IPS-15b (cell line): ENCODE results near the gene NFIA.
"Not testable (repeated sequence)": the region's sequence is repeated elsewhere in the genome, so short reads cannot be mapped to it uniquely, and the experiment has no call there.

ENCODE experiments used
- H3K27me3 ChIP-seq: one replicate; pipeline ENCODE4 v1.6.1; 2013; ENCODE audit warnings: low read length; ENCODE audit not compliant: control insufficient read depth, insufficient read depth
- H3K36me3 ChIP-seq: one replicate; pipeline ENCODE4 v1.6.1; 2013; ENCODE audit warnings: low read length; ENCODE audit not compliant: control insufficient read depth, insufficient read depth
- H3K4me1 ChIP-seq: one replicate; pipeline ENCODE4 v1.6.1; 2013; ENCODE audit warnings: mild to moderate bottlenecking, low read length; ENCODE audit not compliant: control insufficient read depth, insufficient read depth
- H3K4me3 ChIP-seq: one replicate; pipeline ENCODE4 v1.5.1; 2013; ENCODE audit warnings: low read depth, low read length
- H3K9ac ChIP-seq: one replicate; pipeline ENCODE4 v1.6.1; 2013; ENCODE audit warnings: low read depth, mild to moderate bottlenecking, low read length
- H3K9me3 ChIP-seq: one replicate; pipeline ENCODE4 v1.6.1; 2013; ENCODE audit warnings: mild to moderate bottlenecking, low read length; ENCODE audit not compliant: control insufficient read depth, insufficient read depth

NFIA gene

DNA sequence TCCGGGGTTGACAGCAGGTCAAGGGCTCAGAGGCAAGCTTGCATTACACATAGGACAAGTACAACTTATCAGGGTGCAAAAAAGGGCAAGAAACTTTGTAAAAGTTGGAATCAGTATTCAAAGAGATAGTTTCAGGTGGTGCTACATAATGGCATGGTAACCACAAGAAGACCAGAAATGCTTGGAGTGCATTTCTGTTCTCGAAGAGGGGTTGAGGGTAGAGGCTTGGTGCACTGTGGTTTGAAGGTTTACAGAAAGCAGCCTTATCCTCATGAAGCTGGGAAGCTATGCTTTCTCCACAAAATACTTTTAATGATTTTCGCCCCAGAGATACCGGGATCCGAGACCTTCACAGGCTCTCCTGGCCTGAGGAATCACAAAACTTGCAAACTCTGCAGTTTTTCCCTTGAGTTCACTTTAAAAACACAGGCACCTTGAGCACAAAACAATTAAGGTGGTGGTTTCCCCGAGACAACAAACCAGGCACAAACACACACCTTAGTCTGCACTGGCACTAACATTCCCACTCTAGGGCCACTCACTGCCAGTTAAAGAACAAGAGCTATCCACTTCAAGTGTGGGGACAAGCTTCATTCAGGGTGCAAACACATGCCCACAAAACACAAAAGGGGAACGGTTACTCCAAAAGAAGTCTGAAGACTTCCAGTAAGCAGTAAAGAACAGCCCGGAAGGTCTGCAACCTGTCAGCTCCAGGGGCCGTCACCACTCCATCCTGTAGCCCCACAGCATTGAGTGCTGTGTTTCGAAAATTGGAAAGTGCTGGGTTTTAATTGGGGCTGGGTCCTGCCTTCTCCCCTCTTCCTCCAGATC lies 29.8 kb upstream of the NFIA start:
- Histone ChIP-seq H3K27me3 (peaks cover 66% of the 10 kb centered on the region), H3K9ac (no peak overlapping the region), H3K4me3 (peak overlapping the region; percentile 3), H3K9me3 (no peaks in the 10 kb centered on the region), H3K36me3 (no peaks in the 10 kb centered on the region), H3K4me1 (peaks cover 7% of the 10 kb centered on the region)

DNA sequence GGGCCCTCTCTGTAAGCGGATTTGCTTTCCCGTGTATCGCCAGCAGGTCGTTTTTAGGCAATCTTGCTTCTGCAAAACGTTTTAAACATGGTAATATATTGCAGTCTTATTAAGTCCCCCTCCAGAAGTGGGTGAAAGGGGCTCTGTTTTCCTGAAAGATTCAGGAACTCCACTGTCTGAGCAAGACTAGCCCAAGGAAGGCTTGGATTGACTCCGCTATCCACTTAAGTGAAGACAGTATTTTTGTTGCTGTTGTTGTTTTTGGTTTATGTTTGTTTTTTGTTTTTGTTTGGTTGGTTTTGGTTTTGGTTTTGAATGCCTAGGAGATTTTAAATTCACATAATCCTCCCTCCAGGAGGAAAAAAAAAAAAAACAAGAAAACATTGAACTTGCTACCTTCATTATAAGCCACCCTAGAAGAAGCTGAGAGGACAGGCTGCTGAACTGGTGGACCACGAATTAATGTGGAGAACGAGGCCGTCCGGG lies 29.1 kb upstream of the NFIA start:
- H3K4me3 ChIP-seq = peak overlapping the region; percentile 40
- H3K27me3 ChIP-seq = peaks cover 68% of the 10 kb centered on the region
- no peak overlapping the region for H3K9ac ChIP-seq
- H3K36me3 ChIP-seq = no peaks in the 10 kb centered on the region
- peaks cover 7% of the 10 kb centered on the region for H3K4me1 ChIP-seq
- H3K9me3 ChIP-seq = no peaks in the 10 kb centered on the region

DNA sequence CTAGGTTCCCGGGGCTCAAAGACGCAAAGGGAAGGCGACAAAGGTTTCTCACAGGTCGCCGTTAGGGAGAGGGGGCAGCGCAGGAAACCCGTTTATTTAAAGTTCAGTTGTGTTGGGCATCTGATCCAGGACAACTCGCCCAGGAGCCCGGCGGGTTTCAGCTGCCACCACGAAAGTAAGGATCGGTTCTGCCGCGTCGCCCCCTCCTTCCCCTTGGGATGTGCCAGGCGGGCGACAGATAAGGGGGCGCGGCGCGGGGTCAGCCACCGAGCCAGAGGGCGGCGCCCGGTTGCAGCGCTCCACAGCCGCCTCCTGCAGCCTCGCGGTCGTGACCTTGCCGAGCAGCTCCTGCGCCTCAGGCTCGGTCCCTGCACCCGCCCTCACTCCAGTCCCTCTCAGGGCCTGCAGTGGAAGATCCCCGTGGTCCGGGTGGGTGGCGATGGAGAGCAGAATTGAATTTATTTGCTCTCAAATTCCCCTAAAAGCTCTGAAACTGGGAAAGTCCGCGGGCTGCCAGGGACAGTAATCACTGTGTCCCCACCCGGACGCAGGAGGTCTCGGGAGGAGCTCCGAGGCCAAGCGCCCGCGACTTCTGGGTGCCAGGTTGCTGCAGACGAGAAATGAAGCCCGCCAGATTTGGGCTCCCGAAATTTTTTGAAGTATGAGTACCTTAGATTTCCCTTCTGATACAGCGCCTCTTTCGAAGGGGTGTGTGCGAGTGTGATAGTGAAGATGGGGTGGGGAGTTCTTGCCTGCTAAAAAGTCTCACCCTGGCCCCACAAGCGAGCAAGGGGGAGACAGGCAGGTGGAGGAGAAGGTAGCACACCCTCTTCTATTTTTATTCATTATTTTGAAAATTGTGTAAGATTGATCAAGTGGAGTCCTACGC lies 28.4 kb upstream of the NFIA start:
- Histone ChIP-seq H3K36me3 (no peaks in the 10 kb centered on the region), H3K4me1 (peaks cover 7% of the 10 kb centered on the region), H3K9ac (no peak overlapping the region), H3K4me3 (peak overlapping the region; percentile 40), H3K27me3 (peaks cover 68% of the 10 kb centered on the region), H3K9me3 (no peaks in the 10 kb centered on the region)

- H3K36me3 ChIP-seq = no peaks in the 10 kb centered on the region
- no peak overlapping the region for H3K9ac ChIP-seq
- H3K9me3 ChIP-seq = no peaks in the 10 kb centered on the region
- peaks cover 68% of the 10 kb centered on the region for H3K27me3 ChIP-seq
- peaks cover 6% of the 10 kb centered on the region for H3K4me1 ChIP-seq
- H3K4me3 ChIP-seq = peak overlapping the region; percentile 40
Measured at GRCh38 chr1:61054601-61054993, 27.8 kb upstream of the NFIA start.

DNA sequence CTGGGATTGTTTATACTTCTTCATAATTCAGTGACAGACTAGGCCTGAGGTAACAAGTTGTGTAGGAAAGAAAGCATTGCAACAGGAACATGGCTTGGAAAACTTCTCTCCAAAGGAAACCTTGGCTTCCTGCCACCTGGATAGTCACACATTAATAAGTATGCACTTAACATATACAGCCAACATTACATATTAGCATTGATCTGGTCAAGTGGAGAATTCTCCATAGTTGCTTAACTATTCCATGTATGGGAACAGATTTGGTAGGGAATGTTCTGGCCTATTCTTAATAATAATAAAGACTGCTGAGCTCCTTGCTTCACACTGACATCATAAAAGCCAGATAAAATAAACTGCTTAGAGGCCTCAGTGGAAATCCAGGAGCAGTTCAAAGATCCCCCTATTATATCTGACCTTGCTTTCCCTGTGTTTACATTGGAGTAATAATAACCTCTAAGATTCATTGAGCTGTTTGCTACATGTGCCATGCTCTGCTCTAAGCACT lies 27.2 kb upstream of the NFIA start:
- H3K4me3 ChIP-seq = no peak overlapping the region
- no peaks in the 10 kb centered on the region for H3K36me3 ChIP-seq
- peaks cover 68% of the 10 kb centered on the region for H3K27me3 ChIP-seq
- no peaks in the 10 kb centered on the region for H3K9me3 ChIP-seq
- H3K4me1 ChIP-seq = peaks cover 4% of the 10 kb centered on the region
- no peak overlapping the region for H3K9ac ChIP-seq

DNA sequence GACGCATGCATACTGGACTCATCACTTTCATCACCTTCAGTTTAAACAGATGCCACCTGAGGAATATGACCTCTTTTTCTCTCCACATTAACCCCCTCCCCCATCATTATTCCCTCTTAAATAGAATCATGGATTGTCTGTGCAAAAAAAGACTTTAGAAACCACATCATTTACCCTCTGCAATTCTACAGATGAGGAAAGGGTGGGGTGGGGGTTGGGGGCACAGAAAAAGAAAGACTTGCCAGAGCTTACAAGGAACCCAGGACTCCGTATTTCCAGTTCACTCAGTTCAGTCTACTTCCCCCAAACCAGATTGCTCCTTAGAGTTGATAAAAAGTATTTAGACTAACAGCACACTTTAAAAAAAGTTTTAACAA lies 26.2 kb upstream of the NFIA start:
- Histone ChIP-seq H3K27me3 (peaks cover 65% of the 10 kb centered on the region), H3K36me3 (no peaks in the 10 kb centered on the region), H3K9ac (no peak overlapping the region), H3K4me3 (peak overlapping the region; percentile 56), H3K4me1 (peaks cover 4% of the 10 kb centered on the region), H3K9me3 (no peaks in the 10 kb centered on the region)

DNA sequence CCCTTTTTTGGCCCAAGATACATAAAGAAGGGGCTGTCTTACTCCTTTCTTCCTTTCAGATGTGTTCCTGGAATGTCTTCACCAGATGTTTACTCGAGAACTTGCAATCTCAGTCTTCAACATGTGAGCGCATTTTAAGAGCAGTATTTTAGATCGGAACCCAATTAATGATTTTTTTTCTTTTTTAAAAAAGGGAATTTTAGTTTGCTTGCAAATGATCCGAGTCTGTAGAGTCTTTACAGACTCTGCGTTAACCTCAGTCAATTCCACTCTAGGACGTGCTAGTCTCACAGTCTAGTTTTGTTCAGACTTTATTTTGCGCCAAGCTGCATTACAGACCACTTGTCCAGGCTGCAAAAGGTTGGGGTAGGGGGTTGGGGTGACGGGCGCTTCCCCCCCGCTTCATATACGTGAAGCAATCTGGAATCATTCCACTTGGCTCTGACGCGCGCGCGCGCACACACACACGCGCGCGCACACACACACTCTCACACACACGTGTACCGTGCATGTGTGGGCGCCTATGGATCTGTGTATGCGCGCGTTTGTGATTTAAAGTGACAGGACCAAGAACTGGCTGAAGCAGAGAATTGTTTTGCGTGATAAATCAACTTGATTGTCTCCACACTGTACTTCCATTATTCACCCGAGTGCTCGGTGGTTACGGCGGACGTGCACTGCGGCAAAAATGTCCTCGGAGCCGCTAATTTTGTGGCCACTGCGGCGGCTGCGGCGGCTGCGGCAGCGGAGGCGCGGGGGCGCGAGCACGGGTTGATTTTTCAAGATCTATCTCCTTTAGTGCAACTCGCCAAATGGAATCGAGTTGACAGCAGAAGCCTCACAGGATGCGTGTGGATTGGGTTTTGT lies 25.6 kb upstream of the NFIA start:
- no peak overlapping the region for H3K9ac ChIP-seq

DNA sequence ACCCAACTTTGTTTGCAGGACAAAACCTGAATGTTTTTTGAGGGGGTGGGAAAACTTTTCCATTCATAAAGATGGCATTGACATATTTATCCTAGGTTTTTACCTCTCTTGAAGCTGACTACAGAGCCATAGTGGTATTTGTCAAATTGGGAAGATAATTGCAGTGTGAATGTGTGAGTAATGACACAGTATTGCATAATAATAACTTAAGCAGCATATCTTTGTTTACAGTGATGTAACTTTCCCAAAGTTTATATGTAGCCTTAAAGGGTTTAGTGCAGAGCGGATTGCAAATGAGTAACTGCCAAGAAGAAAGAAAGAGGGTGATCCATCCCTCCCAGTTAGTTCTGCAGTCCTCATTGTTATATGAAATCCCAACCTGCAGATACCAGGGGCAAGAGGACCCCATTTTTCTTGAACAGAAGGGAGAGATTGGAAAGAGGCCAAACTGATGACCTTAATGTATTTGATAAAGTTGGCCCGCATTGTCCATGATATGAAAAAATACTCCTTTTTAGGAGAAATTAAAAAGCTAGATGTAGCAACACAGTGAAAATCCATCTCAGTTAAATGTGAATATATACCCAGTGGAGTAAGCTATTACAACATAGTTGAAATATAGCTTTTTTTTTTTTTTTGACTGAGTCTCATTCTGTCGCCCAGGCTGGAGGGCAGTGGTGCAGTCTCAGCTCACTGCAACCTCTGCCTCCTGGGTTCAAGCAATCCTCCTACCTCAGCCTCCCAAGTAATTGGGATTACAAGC lies 23.7 kb upstream of the NFIA start:
- H3K36me3 ChIP-seq = no peaks in the 10 kb centered on the region
- H3K4me1 ChIP-seq = no peaks in the 10 kb centered on the region
- no peak overlapping the region for H3K9ac ChIP-seq
- H3K9me3 ChIP-seq = no peaks in the 10 kb centered on the region
- no peak overlapping the region for H3K4me3 ChIP-seq
- H3K27me3 ChIP-seq = peaks cover 40% of the 10 kb centered on the region

More for the DNA sequence above, 25.6 kb upstream of the NFIA start:
- Histone ChIP-seq H3K36me3 (no peaks in the 10 kb centered on the region), H3K4me3 (peak overlapping the region; percentile 56), H3K4me1 (peaks cover 4% of the 10 kb centered on the region), H3K9me3 (no peaks in the 10 kb centered on the region), H3K27me3 (peaks cover 59% of the 10 kb centered on the region)

DNA sequence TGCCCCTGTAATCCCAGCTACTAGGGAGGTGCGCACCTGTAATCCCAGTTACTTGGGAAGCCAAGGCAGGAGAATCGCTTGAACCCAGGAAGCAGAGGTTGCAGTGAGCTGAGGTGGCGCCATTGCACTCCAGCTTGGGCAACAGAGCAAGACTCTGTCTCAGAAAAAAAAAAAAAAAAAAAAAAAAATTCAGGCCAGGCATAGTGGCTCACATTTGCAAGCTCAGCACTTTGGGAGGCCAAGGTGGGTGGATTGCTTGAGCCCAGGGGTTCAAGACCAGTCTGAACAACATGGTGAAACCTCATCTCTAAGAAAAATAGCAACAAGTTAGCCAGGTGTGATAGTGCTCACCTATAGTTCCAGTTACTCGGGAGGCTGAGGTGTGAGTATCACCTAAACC lies 20.8 kb upstream of the NFIA start:
- not testable (repeated sequence) for H3K36me3 ChIP-seq, H3K9me3 ChIP-seq, H3K4me3 ChIP-seq, H3K4me1 ChIP-seq, H3K9ac ChIP-seq
- peaks cover 11% of the 10 kb centered on the region for H3K27me3 ChIP-seq

DNA sequence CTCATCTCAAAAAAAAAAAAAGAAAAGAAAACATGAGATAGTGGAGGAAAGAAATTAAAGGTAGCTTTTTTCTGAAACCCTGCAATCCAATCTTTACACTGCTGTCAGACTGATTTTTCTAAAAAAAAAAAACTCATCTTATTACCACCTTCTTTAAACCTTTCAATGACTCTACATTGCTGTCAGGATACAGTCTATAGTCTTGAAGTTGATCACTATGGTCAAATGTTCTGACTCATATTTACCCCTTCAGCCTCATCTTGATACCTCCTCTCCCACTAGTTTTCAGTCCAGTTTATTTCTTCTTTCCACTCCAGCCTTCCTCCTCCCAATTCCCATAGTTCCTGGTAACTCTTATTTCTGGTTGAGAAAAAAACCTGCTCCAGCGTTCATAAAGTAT lies 17.7 kb upstream of the NFIA start:
- Histone ChIP-seq H3K9me3 (no peaks in the 10 kb centered on the region), H3K36me3 (no peaks in the 10 kb centered on the region), H3K4me1 (no peaks in the 10 kb centered on the region), H3K9ac (no peak overlapping the region), H3K27me3 (no peaks in the 10 kb centered on the region), H3K4me3 (no peak overlapping the region)
